Measurements from ENCODE around the gene IRF8.

Gene IRF8

DNA sequence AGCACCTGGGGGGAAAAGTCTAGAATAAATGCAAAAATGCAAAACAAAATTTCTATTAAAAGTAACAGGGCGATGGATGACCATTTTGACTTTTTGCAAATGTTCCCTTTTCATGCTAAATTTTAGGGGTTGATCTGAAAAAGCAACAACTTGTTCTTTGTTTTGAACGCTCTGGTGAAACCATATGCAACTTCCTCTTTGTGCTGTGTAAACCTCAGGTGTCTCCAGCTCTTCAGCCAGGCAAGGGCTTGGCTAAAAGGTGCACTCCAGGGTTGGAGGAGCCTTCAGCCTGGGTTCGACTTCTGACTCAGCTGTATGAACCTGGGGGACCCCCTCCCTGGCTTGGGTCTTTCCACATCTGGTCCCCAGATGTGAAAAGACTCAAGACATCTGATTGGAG, 9.5 kb downstream of the IRF8 start:
- Histone ChIP-seq H3K9me3 (ENCODE audit: insufficient read depth, low read length) (no peaks in the 10 kb centered on the region), H3K4me2 (ENCODE audit: low read length) (peak overlapping the region; percentile 95), H3K27ac (ENCODE audit: low read length) (peak overlapping the region; percentile 74), H3K36me3 (replicated peaks; ENCODE audit: low read depth, low read length) (peaks cover 90% of the 10 kb centered on the region), H3K27me3 (ENCODE audit: low read depth, low read length) (no peaks in the 10 kb centered on the region), H3K4me3 (ENCODE audit: low read length) (peak overlapping the region; percentile 9), H3K4me1 (ENCODE audit: low read length) (peaks cover 100% of the 10 kb centered on the region), H3K79me2 (ENCODE audit: low read length) (peaks cover 95% of the 10 kb centered on the region), H3K9ac (ENCODE audit: low read length) (peak overlapping the region; percentile 23; the same call in 1 of the 2 replicates), H4K20me1 (ENCODE audit: insufficient read depth, low read length) (peaks cover 98% of the 10 kb centered on the region), H2AFZ (ENCODE audit: low read depth, low read length) (no peak overlapping the region)
- TF ChIP-seq, protein P1, sequence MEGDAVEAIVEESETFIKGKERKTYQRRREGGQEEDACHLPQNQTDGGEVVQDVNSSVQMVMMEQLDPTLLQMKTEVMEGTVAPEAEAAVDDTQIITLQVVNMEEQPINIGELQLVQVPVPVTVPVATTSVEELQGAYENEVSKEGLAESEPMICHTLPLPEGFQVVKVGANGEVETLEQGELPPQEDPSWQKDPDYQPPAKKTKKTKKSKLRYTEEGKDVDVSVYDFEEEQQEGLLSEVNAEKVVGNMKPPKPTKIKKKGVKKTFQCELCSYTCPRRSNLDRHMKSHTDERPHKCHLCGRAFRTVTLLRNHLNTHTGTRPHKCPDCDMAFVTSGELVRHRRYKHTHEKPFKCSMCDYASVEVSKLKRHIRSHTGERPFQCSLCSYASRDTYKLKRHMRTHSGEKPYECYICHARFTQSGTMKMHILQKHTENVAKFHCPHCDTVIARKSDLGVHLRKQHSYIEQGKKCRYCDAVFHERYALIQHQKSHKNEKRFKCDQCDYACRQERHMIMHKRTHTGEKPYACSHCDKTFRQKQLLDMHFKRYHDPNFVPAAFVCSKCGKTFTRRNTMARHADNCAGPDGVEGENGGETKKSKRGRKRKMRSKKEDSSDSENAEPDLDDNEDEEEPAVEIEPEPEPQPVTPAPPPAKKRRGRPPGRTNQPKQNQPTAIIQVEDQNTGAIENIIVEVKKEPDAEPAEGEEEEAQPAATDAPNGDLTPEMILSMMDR (IDR thresholded peaks at IDR 0.05; ENCODE audit: low read depth, low read length): no peak
- no peak for TF ChIP-seq EZH2phosphoT487 (IDR thresholded peaks at IDR 0.05; ENCODE audit: low read depth)

DNA sequence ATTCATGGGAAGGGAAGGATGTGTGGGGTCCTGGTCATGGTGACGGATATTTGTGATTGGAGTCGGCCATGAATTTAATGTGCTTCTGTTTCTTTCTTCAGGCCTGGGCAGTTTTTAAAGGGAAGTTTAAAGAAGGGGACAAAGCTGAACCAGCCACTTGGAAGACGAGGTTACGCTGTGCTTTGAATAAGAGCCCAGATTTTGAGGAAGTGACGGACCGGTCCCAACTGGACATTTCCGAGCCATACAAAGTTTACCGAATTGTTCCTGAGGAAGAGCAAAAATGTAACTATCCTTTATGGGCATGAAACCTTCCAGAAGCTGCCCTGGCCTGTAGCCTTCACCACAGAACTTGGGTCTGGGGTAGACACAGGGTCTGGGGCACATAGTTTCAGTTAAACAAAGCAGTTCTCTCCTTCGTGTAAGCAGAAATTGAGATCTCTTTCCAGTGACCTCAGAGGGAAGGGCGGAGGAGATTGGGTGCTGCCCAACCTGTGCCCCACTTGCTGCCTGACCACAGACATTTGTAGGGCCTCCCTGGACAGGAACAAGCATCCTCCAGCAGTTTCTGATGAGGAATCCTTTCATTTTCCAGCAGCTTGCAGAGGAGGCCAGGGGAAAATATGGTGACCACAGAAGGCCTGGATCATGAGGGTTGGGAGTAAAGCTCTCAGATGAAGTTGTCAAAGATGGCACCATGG, 10.1 kb downstream of the IRF8 start:
- H3K4me2 ChIP-seq (ENCODE audit: low read length): peak overlapping the region; percentile 95
- H3K9me3 ChIP-seq (ENCODE audit: insufficient read depth, low read length): no peaks in the 10 kb centered on the region
- peak overlapping the region; percentile 23; the same call in 1 of the 2 replicates for H3K9ac ChIP-seq (ENCODE audit: low read length)
- peaks cover 90% of the 10 kb centered on the region for H3K36me3 ChIP-seq (replicated peaks; ENCODE audit: low read depth, low read length)
- peaks cover 100% of the 10 kb centered on the region for H3K4me1 ChIP-seq (ENCODE audit: low read length)
- peak overlapping the region; percentile 74 for H3K27ac ChIP-seq (ENCODE audit: low read length)
- peaks cover 95% of the 10 kb centered on the region for H3K79me2 ChIP-seq (ENCODE audit: low read length)
- peak overlapping the region; percentile 15; the same call in 1 of the 2 replicates for H3K4me3 ChIP-seq (ENCODE audit: low read length)
- no peaks in the 10 kb centered on the region for H3K27me3 ChIP-seq (ENCODE audit: low read depth, low read length)
- TF ChIP-seq, protein P1 (IDR thresholded peaks at IDR 0.05; ENCODE audit: low read depth, low read length): no peak
- no peak for TF ChIP-seq EZH2phosphoT487 (IDR thresholded peaks at IDR 0.05; ENCODE audit: low read depth)
- peaks cover 98% of the 10 kb centered on the region for H4K20me1 ChIP-seq (ENCODE audit: insufficient read depth, low read length)
- H2AFZ ChIP-seq (ENCODE audit: low read depth, low read length): no peak overlapping the region

DNA sequence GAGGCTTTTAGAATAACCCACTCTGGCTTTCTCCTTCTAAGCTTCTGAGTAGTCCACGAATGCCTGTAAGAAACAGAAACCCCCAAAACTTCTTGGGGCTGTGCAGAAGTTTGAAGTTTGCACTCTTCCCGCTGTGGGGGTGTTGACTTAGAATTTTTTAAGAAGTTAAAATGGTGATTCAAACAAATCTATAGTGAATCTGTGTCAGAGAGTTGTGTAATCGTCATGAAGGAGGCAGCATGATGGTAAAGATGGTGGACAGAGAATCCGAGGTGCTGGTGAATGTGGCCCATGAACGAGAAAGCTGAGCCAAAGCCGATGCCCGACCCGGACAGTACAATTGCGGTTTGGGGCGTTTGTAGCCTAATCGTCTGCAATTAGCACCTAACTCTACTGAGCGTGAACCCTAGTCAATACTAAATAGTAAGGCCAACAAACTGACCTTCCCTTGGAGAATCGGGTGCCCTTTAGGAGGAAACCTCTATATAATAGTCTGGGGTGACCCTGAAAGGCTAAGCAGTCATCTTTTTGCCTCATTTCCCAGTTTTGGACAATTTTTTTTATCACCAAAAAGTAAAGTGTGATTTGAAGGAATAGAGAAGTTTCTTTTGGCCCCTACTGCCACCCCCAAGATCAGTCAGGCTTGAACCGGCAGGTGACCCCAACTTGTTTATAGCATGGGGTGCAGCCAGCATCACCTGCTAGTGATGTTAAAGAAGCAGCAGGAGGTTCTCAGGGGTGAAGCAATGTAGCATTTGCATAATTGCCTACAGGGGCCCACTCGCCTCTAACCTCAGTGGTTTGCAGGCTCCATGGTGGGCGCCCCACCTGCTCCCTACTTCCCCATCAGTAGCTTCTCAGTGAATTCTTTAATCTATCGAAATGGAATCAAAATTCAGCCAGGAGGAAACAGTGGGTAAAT, 11.2 kb downstream of the IRF8 start:
- Histone ChIP-seq H2AFZ (ENCODE audit: low read depth, low read length) (no peak overlapping the region), H3K4me3 (ENCODE audit: low read length) (peak overlapping the region; percentile 15; the same call in 1 of the 2 replicates), H3K27ac (ENCODE audit: low read length) (peak overlapping the region; percentile 74), H3K79me2 (ENCODE audit: low read length) (peaks cover 95% of the 10 kb centered on the region), H3K9ac (ENCODE audit: low read length) (peak overlapping the region; percentile 23), H3K9me3 (ENCODE audit: insufficient read depth, low read length) (no peaks in the 10 kb centered on the region), H3K4me1 (ENCODE audit: low read length) (peaks cover 100% of the 10 kb centered on the region), H3K36me3 (replicated peaks; ENCODE audit: low read depth, low read length) (peaks cover 89% of the 10 kb centered on the region), H3K27me3 (ENCODE audit: low read depth, low read length) (no peaks in the 10 kb centered on the region), H3K4me2 (ENCODE audit: low read length) (peak overlapping the region; percentile 95), H4K20me1 (ENCODE audit: insufficient read depth, low read length) (peaks cover 98% of the 10 kb centered on the region)
- TF ChIP-seq, protein P1 (IDR thresholded peaks at IDR 0.05; ENCODE audit: low read depth, low read length): no peak
- TF ChIP-seq EZH2phosphoT487 (IDR thresholded peaks at IDR 0.05; ENCODE audit: low read depth): no peak

DNA sequence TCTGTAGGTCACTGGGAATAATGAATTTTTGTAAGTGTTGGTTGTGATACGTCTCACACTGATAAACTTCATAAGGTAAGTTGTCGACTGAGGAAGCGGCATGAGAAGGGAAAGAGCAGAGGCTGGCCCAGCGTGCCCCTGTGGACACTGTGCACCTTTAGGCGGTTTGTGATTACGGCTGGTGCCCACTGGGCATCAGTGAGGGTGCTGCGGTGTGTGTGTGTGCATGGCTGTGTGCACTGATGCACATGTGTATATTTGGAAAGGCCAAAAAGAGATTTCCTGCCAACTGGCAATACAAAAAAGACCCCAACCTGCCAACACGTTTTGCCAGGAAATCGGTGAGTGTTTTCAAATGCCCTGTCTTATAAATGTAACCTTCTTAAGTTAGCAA, 11.9 kb downstream of the IRF8 start:
- Histone ChIP-seq H3K27ac (ENCODE audit: low read length) (peak overlapping the region; percentile 14), H2AFZ (ENCODE audit: low read depth, low read length) (no peak overlapping the region), H3K4me1 (ENCODE audit: low read length) (peaks cover 100% of the 10 kb centered on the region), H3K36me3 (replicated peaks; ENCODE audit: low read depth, low read length) (peaks cover 89% of the 10 kb centered on the region), H4K20me1 (ENCODE audit: insufficient read depth, low read length) (peaks cover 98% of the 10 kb centered on the region), H3K4me2 (ENCODE audit: low read length) (peak overlapping the region; percentile 95), H3K79me2 (ENCODE audit: low read length) (peaks cover 95% of the 10 kb centered on the region), H3K9me3 (ENCODE audit: insufficient read depth, low read length) (no peaks in the 10 kb centered on the region), H3K9ac (ENCODE audit: low read length) (no peak overlapping the region), H3K27me3 (ENCODE audit: low read depth, low read length) (no peaks in the 10 kb centered on the region), H3K4me3 (ENCODE audit: low read length) (no peak overlapping the region)
- no peak for TF ChIP-seq EZH2phosphoT487 (IDR thresholded peaks at IDR 0.05; ENCODE audit: low read depth)
- TF ChIP-seq, protein P1 (IDR thresholded peaks at IDR 0.05; ENCODE audit: low read depth, low read length): no peak

All from OCI-LY3 (cell line).